ENCODE data around the gene PTPRE.

Gene PTPRE

GRCh38 chr10:128013626-128014025 is 106.7 kb downstream of the PTPRE start:
- TF ChIP-seq POLR2AphosphoS5 (IDR thresholded peaks at IDR 0.05; ENCODE audit: low read depth, low read length) = no peak

DNA sequence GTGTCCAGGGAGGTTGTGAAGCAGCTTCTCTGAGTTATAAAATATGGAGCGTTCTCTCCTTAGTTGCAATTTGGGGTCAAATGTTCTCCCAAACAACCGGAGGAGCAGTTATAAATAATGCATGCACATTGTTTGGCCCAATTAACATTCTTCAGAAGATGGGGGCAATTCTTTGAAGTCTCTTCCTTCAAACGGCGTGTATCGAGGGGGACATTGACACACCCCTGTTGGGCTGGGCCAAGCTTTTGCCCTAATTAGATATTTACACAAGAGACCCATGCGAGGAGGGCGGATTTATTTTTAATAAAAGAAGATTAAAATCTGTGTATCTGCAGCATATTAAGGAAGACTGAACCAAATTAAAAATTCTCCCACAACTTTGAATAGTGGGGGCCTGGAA is 107.3 kb downstream of the PTPRE start:
- TF ChIP-seq POLR2AphosphoS5 (IDR thresholded peaks at IDR 0.05; ENCODE audit: low read depth, low read length) (no peak), TAF1 (IDR thresholded peaks at IDR 0.05; ENCODE audit: borderline replicate concordance, insufficient read depth, low read length) (no peak), FOXP2 (optimal IDR thresholded peaks at IDR 0.05; ENCODE audit: borderline replicate concordance, extremely low read depth, extremely low read length, insufficient read depth) (no peak)

GRCh38 chr10:128016423-128017060 is 109.6 kb downstream of the PTPRE start:
- TF ChIP-seq, protein P1, sequence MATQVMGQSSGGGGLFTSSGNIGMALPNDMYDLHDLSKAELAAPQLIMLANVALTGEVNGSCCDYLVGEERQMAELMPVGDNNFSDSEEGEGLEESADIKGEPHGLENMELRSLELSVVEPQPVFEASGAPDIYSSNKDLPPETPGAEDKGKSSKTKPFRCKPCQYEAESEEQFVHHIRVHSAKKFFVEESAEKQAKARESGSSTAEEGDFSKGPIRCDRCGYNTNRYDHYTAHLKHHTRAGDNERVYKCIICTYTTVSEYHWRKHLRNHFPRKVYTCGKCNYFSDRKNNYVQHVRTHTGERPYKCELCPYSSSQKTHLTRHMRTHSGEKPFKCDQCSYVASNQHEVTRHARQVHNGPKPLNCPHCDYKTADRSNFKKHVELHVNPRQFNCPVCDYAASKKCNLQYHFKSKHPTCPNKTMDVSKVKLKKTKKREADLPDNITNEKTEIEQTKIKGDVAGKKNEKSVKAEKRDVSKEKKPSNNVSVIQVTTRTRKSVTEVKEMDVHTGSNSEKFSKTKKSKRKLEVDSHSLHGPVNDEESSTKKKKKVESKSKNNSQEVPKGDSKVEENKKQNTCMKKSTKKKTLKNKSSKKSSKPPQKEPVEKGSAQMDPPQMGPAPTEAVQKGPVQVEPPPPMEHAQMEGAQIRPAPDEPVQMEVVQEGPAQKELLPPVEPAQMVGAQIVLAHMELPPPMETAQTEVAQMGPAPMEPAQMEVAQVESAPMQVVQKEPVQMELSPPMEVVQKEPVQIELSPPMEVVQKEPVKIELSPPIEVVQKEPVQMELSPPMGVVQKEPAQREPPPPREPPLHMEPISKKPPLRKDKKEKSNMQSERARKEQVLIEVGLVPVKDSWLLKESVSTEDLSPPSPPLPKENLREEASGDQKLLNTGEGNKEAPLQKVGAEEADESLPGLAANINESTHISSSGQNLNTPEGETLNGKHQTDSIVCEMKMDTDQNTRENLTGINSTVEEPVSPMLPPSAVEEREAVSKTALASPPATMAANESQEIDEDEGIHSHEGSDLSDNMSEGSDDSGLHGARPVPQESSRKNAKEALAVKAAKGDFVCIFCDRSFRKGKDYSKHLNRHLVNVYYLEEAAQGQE (IDR thresholded peaks at IDR 0.05; ENCODE audit: insufficient read depth in 1 of 2, low read depth in 2 of 2, low read length in 2 of 2) = no peak
- no peak for TF ChIP-seq TAF1 (IDR thresholded peaks at IDR 0.05; ENCODE audit: borderline replicate concordance, insufficient read depth, low read length)
- TF ChIP-seq POLR2AphosphoS5 (IDR thresholded peaks at IDR 0.05; ENCODE audit: low read depth, low read length) = no peak
- TF ChIP-seq SIN3A (IDR thresholded peaks at IDR 0.05; ENCODE audit: borderline replicate concordance, insufficient read depth, low read length) = no peak
- TF ChIP-seq FOXP2 (optimal IDR thresholded peaks at IDR 0.05; ENCODE audit: borderline replicate concordance, extremely low read depth, extremely low read length, insufficient read depth) = no peak

DNA sequence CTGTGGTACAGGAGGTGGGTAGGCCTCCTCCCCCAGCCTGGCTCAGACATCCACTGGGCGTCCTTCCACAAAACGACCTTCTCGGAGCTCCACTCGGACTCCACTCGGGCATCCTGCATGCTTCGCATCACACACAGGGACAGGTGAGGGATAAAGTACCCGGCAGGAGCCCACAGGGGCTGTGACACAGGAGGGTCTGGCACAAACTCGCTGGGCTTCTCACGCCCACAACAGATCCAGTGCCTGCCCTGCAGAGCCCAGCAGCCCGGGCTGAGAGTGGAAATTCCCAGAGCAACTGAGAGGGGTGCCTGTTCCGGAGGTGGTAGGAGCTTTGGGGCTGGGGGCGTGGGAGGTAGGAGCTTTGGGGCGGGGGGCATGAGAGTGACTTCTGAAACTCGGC is 110.9 kb downstream of the PTPRE start:
- TF ChIP-seq TAF1 (IDR thresholded peaks at IDR 0.05; ENCODE audit: borderline replicate concordance, insufficient read depth, low read length) (no peak), FOXP2 (optimal IDR thresholded peaks at IDR 0.05; ENCODE audit: borderline replicate concordance, extremely low read depth, extremely low read length, insufficient read depth) (no peak), POLR2AphosphoS5 (IDR thresholded peaks at IDR 0.05; ENCODE audit: low read depth, low read length) (no peak), SIN3A (IDR thresholded peaks at IDR 0.05; ENCODE audit: borderline replicate concordance, insufficient read depth, low read length) (no peak)
- TF ChIP-seq, protein P1 (IDR thresholded peaks at IDR 0.05; ENCODE audit: insufficient read depth in 1 of 2, low read depth in 2 of 2, low read length in 2 of 2) = no peak

DNA sequence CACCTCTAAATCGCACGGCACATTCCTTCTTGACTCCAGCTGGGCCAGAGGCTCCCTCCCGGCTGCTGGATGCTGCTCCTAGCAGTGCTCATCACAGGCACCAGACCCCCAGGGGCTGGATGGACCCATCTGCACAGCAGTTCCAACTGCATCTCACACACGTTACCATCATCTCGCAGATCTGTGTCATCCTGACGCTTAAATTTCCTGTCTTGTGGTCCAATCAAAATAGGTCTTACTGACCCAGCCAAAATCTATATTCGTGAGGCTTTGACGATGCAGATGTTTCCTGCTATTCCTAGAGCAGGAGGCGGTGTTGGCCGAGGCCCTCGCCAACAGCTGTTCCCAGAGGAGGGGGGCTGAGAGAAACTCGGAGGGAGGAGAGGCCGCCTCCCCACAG is 111.3 kb downstream of the PTPRE start:
- TF ChIP-seq, protein P1 (IDR thresholded peaks at IDR 0.05; ENCODE audit: insufficient read depth in 1 of 2, low read depth in 2 of 2, low read length in 2 of 2) = no peak
- TF ChIP-seq TAF1 (IDR thresholded peaks at IDR 0.05; ENCODE audit: borderline replicate concordance, insufficient read depth, low read length) (no peak), POLR2AphosphoS5 (IDR thresholded peaks at IDR 0.05; ENCODE audit: low read depth, low read length) (no peak), SIN3A (IDR thresholded peaks at IDR 0.05; ENCODE audit: borderline replicate concordance, insufficient read depth, low read length) (no peak), FOXP2 (optimal IDR thresholded peaks at IDR 0.05; ENCODE audit: borderline replicate concordance, extremely low read depth, extremely low read length, insufficient read depth) (no peak)

DNA sequence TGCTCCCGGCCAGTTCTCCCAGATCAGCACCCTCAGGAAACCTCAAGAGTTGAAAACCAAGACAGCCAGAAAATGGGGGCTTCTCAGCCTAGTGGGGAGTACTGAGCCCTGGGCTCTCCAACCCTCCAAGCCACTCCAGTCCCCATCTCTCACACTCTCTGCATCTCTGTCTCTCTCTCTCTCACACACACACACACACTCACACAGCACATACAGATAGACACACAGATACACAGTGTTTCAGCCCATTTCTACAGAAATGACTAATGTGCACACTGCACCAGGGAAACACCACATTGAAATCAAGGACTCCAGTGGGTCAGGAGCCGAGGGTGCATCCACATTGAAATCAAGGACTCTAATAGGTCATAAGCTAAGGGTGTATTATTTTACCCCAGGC is 111.8 kb downstream of the PTPRE start:
- TF ChIP-seq, protein P1 (IDR thresholded peaks at IDR 0.05; ENCODE audit: insufficient read depth in 1 of 2, low read depth in 2 of 2, low read length in 2 of 2) = no peak
- TF ChIP-seq POLR2AphosphoS5 (IDR thresholded peaks at IDR 0.05; ENCODE audit: low read depth, low read length) (no peak), TAF1 (IDR thresholded peaks at IDR 0.05; ENCODE audit: borderline replicate concordance, insufficient read depth, low read length) (no peak), FOXP2 (optimal IDR thresholded peaks at IDR 0.05; ENCODE audit: borderline replicate concordance, extremely low read depth, extremely low read length, insufficient read depth) (no peak), SIN3A (IDR thresholded peaks at IDR 0.05; ENCODE audit: borderline replicate concordance, insufficient read depth, low read length) (no peak)

Measured in PFSK-1 (cell line).